CD4-positive, alpha-beta T cell treated with Interleukin-10 for 1 hour (primary cell): Measurements from ENCODE around the gene TNFRSF11A.

Source experiments
- DNase-seq: peaks from one replicate; pipeline ENCODE4 v3.0.0-alpha.2; 2020

Gene TNFRSF11A

DNA sequence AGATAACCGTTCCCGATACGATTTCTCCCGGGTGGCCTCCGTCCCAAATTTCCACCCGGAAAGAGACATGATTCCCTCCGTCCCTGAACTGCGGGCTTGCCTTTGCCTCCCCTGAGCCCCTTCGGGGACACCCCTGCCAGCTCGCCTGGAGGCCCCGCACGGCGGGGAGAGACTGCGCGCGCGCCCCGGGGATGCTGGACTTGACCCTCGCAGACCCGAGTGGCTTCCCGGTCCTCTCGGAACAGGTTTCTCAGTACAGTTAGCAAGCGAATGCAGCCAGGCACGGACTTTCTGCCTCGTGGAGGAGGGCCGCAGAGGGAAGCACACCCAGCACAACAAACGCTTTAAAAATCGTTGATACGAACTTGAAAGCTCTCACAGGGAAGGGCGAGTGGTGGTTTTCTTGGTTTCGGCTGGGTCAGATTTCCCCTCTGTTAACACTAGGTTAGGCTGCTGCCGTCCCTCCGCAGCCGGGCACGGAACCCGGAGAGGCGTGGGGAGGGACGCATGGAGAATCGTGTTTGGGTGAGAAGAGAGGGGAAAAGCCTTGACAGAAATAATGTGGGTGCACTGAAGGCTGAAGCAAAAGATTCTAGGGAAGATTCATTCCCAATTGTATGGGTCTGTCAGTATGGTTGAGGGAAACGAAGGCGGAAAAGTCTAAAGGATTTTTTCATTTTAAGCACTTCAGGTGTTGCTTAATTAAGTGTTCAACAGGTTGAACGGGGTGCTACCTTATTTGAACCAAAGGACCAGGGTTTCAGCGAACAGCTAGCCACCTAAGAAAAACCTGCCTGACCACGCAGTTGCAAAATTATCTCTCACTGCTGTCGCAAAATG is 916 bp downstream of the TNFRSF11A start:
- peak; percentile 12 for DNase-seq

DNA sequence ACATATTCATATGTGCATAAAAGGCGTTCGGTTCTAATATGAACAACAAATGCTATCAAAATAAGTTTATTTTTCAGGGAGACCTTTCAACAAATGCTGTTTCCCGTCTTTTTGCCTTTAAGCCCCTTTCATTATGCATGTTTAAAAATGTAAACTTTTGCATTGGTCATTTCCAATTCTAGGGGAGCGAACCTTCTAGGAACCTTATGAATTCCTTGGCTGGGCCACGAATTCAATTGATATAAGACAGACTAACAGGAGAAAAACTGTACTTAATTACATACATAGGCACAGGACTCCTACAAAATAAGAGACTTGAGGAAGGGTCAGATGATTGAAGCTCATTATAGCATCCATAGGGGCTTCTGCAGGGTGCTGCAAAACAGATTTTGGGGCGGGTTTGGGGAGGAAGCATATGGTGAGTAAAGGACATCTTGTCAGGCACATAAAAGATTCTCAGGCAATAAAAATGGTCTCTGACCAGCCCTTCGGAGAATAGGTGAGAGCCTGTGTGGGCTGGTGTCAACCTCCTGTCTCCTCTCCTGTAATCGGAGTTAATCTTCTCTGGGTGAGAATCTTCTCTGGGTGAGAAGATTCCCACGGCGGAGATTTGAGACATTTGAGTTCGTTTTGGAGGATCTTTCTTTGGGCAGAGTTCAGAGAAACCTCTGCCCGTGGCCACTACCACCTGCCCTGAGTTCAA is 1.7 kb downstream of the TNFRSF11A start:
- no peak for DNase-seq

DNA sequence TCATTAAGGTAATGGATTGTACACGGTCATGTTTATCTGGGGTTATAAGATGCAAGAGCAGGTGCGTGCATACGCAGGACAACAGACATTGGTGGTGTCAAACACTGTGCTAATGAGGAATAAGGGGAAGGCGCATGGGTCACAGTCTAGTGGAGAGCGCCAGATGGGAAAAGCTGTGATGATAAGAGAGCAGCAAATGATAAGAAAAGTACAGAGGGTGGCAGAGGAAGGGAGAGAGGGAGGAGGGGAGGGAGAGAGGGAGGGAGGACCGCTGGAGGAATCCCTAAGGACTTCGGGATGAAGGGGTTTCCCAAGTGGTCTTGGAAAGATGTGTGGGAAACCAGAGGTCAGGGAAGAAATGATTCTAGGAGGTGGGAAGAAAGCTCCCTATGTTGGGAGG is 2.9 kb downstream of the TNFRSF11A start:
- no peak for DNase-seq

DNA sequence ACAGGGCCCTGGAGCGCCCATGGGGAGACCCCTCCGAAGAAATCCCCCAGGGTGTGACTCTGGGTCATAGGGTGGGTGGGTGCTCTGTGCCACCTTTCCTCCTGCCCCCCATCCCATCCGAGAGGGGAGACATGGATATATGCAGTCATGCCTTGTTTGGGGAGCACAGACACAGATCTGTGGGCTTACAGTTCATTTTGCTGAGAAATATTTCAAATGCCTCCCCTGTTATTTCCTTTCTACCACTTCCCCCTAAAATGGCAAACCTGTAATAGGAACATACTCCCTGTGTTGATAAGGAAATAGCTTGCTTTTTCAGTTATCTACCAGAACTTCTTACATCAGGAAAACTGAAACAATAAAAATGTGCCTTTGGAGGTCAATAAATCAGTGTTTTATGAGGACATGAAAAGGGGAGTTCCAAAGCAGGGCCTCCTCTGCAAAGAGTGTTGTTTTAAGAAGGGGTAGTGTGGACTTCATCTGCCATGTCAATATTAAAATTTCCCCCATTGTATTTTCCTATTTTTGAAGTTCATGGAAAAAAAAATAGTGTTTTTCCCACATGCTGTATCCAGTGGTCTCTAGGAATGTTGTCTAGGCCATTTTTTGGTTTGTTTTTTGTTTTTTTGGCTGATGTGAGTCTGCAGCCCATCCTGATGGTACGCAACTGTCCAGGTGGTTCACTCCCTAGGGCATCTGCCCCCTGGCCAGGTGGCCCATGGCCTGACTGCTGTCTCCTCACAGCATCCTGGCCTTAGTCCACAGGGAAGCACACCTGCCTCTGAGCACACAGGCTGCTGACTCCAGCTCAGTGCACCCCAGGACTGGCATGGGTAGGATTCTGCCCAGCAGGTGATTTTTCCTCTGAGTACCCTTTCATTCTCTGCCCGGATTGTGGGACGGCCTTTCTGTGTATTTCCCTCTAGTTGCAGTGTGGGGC is 3.7 kb downstream of the TNFRSF11A start:
- no peak for DNase-seq

DNA sequence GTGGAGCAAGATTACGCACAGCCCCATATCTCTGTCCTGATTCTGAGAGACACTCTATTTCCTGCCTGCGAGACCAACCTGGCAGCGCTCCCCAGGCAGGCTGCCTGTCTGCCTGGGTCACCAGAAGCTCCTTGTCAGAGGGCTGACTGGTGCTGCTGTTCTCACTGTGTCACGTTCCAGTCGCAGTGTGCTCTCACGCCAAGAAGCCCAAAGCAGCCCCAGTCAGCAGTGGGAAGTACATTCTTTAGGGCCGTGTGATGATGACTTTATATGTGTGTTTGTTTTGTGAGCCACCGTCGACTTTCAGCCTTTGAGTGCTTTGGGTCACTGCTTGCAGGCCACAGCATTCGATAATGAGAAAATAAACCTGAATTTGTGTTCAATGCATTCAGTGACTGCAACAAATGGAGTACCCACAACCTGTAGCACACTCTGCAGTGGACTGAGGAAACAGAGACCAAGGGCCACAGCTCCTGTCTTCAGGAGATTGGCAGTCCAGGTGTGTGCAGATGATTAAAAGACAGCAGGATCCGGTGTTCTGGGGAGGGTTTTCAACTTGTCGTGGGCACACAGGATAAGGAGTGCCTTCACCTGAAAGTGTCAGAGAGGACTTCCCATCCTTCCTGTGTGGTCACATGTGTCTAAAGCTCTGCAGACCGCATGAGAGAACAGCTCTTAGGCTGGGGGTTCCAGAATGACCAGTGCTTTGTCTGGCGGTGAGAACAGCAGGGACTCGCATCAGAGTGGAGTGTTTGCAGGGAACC is 4.8 kb downstream of the TNFRSF11A start:
- DNase-seq, result peak; percentile 12

DNA sequence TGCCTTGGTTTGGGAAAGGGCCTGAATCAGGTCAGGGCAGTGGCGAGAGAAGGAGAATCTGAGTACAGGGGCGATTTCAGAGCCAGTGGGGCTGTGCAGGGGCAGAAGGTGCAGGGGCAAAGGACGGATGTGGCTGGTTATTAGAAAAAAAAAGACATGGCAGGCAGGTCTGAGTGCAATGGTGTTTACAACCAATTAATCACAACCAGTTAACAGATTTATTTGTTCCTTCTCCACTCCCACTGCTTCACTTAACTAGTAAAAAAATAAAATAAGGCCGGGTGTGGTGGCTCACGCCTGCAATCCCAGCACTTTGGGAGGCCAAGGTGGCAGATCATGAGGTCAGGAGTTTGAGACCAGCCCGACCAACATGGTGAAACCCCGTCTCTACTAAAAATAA is 5.5 kb downstream of the TNFRSF11A start:
- no peak for DNase-seq

DNA sequence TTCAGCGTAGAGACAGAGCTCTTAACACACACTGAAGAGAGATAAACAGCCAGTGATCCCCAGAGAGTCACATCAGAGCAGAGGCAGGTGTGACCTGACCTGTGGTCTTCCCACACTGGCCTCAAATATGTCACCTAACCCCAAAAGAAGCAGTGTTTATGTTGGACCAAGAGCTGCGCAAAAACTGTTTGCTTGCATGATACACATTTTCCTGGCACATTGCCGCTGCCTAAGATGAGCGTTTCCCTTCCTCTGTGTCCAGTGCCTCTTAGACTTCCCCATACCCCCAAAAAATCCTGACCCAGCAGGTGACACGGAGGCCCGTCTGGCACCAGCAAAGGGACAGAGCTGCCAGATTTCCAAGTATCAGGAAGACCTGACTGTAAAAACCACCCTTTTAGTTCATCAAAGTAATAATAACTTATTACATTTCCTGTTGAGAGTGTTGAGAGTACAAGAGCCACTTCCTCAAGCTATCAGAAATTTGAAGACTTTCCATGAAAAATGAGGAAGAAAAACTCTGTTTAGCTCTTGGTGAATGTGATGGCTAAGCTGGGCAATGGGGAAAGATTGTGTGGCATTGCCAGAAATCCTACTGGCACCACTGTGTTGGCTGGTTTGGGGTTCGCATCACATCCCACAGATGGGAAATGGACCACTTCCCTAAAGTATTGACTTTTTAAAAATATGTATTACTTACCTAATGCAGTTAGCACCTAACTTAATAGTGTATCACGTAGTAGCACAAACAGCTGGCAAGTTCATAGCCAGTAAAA is 6.7 kb downstream of the TNFRSF11A start:
- no peak for DNase-seq

DNA sequence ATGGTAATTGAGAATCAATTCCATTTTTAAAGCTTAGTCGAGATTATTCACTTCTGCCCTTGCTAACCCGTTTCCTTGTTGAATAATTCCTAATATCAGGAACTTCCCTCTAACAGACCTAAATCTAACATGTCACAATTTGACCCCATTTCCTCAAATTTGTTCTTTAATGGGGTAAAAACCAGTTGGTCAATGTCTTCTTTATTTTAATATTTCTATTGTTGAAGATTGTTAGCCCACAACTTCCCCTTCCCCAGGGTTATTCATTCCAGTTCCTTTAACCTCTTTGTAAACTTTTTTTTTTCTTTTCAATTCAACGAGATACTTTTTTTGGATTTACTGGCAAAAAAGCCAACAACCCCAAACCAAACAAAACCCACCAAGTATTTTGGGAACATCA is 7.3 kb downstream of the TNFRSF11A start:
- DNase-seq, result no peak

DNA sequence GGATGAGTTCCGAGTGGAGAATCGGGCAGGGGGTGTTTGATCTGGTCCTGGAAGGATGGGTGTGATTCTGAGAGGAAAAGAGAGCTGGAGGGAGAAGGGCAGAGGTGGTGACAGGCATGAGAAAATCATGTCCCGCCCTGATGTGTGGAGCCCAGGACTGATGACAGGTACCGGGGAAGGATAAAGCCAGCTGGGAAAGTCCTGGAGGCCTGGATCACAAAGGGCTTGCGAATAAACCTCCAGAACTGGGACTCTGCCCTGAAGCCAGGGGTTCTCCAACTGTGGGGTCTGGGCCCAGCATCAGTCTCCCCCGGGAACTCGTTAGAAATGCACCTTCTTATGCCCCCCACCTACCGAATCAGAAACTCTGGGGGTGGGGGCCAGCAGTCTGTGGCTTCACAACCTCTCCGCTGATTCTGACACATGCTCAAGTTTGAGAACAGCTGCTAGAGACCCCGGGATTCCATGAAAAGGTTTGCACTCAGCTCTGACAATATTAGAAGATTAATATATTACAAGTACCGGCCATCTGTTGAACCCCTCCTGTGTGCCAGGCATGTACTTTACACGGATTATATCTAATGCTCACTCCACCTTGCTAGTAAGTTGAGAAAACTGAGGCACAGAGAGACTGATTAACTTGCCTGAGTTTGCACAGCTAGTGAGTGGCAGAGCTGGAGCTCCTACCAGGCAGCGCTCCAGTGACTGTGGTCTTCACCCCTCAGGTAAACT is 8.0 kb downstream of the TNFRSF11A start:
- no peak for DNase-seq

DNA sequence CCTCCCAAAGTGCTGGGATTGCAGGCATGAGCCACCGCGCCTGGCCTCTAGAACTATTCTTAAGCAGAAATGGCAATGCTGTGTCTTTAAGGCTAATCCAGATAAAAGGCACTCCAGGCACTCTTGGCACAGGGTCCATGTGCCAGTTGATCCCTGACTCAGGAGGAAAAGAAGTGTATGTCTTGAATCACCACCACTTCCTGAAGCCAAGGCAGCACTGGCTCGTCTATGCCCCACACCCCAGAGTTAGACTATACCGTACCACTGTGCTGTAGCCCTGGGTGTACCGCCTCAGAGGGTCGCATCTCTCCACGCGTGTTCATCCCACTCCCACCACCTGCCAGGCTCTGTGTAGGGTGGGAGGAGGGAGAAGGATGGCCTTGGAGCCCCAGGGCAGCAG is 9.0 kb downstream of the TNFRSF11A start:
- no peak for DNase-seq

DNA sequence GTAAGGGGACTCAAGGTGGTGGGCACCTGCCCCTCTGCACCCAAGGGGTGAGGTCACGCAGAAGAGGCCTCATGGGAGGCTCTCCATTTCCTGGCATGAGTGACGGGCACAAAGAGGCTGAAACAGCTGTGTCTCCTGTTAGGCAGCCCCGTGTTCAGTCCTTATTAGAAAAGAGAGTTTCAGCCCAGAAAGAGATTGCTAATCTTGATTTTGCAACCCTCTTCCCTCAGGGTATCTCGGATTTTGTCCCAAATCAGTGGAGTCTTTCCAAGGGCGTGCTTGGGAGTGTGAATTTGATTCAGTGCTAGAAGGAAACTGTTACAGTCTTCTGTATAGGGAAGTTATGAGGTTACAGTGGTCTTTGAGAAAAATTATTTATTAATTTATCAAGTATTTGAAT is 10.4 kb downstream of the TNFRSF11A start:
- DNase-seq, result no peak

DNA sequence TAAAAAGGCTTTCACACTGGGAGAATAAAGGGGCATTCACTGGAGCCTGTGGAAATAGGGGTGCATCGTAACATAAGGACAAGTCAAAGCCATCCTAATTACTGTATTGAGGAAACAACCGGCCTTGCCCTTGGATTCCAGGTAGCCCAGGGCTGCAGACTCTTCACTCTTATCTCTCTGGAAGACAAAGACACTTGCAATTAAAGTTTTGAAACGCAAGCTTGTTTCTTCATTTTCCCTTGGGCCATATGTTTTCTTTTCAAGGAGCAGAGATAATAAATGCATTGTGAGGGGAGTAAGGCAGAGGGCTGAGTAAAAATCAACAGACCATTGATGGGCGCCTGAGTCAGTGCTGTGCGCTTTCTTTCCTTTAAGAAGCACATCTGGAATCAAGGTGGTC is 11.5 kb downstream of the TNFRSF11A start:
- DNase-seq, result no peak

DNA sequence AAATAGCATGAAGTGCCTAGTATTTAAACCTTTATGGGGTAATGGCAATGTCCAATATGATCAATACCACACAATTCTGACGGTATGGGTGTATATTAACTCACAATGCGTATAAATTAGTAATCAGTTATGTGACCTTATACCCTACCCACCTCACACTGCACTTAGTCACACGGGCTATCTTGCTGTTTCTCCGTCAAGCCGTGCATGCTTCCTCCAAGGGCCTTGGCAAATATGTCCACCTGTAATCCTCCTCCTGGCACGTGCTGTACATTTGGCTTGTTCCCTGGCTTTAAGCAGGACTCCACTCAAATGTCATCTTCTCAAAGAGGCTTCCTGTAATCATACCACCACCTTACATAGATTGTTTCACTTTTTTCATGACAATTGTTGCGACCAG is 12.2 kb downstream of the TNFRSF11A start:
- no peak for DNase-seq

DNA sequence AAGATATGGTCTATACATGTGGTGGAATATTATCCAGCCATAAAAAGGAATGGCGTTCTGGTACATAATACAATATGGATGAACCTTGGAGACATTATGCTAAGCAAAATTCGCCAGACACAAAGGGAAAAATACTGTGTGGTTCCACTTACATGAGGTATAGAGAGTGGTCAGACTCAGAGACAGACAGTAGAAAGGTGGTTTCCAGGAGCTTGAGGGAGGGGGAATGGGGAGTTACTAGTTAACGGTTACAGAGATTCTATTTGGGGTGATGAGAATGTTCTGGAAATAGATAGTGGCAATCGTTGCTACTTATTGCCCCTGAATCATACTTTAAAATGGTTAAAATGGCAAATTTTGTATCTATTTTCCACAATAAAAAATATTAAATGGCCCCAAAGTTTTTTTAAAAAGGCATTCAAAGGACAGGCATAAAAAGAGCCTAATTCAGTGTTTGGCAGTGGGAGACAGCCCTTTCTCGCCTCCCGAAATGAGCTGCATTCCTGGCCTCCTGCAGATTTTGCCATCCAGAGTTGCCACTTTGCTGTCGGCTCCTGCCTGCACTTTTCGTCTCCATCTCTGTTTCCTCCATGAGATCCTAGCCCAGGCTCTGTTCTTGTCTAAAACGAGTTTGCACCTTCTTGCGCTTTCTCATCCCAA is 13.5 kb downstream of the TNFRSF11A start:
- DNase-seq, result no peak

DNA sequence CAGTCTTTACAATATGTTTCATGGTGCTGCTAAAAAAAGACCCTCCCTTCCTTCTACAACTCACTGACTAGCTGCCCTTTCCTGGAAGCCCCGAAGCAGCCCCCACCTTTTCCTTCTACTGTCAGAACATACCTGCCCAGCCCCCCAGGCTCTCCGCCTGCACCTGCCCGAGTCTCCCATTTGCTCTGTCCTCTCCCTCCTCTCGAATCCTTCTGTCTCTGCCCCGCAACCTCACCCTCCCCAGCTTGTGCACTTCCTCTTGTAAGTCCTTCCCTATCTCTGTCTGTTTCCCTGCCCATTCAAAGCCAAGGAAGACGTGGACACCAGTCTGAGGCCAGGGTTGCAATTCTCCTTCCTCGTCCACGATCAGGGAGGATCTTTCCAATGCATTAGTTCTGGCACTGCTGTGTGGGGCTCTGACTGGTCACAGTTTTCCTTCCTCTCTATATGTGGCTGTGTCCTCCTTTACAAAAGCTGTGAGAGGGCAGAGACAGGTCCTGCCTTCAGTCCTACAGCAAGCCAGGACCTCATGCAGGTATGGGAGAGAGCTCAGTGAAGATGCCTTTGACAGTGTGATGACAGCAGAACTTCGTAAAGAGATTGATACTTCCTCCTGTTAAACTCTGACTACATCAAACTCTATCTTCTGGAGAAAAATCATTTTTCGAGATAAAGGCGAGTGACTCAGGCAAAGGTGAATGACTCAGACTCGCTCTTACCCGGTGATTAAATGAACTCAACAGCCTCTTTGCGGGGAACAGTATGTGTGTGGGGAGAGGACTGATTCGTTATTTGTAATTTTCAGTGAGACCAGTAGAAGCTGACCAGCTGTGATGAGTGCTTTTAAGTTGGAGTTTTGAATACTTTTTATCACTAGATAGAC is 14.2 kb downstream of the TNFRSF11A start:
- DNase-seq, result no peak

DNA sequence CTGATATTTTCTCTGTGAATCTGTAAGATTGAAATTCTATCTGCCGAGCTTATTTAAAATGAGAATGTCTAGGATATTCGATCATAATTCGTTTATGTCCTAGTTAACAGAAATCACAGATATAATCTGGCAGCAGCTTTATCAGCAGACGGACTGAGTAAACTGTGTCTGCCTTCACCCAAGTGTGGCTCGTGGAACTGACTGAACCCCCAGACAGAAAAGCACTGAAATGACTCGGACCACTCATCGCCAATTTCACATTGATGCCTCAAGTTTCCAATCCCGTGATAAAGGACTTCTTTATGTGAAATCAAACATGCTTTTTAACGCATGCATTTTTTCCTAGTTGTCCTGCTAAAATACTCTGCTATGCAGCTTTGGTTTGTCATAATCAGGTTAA is 15.9 kb downstream of the TNFRSF11A start:
- no peak for DNase-seq

DNA sequence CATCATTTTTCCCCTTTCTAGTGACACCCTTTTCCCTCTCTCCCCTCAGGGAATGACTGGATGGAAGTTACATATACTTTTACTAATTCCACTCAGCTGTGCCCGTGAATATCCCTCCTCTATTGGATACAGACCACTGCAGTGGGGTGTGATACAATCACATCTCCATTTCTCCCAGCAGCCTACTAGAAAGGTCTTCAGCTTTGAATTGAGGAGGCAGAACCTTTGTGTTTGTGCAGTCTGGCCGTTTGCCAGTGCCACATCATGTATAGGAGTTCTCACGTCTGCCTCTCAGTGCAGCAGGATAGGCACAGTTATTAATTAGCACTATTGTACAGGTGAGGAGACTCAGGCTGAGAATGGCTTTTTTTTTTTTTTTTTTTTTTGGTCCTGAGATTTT is 16.4 kb downstream of the TNFRSF11A start:
- DNase-seq, result no peak

DNA sequence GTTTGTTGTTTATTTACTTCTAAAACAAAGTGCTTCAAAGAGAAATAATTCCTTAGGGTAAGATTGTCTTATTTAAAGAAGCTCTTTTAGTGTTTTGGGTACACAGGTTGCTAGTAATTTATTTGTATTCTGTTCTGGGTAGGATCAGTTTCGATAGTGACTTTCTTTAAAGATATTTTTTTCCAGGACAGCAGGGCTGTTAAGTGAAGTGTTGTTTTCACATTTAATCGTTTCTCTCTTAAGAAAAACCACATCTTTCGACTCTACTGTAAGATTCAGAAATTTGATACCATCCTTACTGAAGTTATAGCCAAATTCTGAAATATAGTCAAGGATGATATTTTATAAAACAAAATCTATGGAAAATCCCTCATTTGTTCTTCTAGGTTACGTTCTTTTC is 17.8 kb downstream of the TNFRSF11A start:
- DNase-seq, result no peak

DNA sequence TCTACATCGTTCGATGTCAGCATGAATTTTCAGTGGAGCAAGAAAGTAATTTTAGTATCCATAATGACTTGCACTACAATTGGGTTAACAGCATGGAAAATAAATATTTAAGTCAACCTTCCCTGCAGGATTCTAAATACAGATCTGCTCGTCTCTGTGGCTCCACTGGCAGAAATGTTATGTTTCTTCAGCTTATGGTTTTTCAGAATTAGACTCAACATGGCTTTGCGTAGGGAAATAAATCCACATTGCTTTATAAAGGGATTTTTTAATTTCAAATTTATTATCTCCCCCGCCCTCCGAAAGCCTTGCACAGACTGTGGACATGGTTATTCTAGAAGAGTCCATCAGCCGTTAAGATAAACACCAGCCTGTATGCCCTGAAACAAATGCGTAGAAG is 18.2 kb downstream of the TNFRSF11A start:
- DNase-seq, result no peak
